H9 (cell line): ENCODE data around the gene NUP160. TPM values are rescaled to one million over a fixed set of nuclear protein-coding genes. Genes with fewer than 3 reads are reported as not detected.

Source experiments
- DNase-seq: peaks from one replicate; pipeline ENCODE4 v3.0.0-alpha.2; 2017
- H2AFZ ChIP-seq: one replicate; pipeline ENCODE4 v1.6.1; 2013; ENCODE audit warnings: mild to moderate bottlenecking, low read length, control low read depth, moderate library complexity
- H2AK5ac ChIP-seq: 2 replicates; pipeline ENCODE4 v1.6.1; 2013; ENCODE audit warnings: low read length, control low read depth, mixed read lengths; ENCODE audit not compliant: insufficient read length
- H2BK120ac ChIP-seq: one replicate; pipeline ENCODE4 v1.6.1; 2013; ENCODE audit warnings: low read depth, mild to moderate bottlenecking, low read length, control low read depth, inconsistent platforms; ENCODE audit not compliant: poor library complexity, severe bottlenecking
- H2BK12ac ChIP-seq: 2 replicates; pipeline ENCODE4 v1.6.1; 2013; ENCODE audit warnings: low read length, control low read depth, mixed read lengths, low read depth; ENCODE audit not compliant: insufficient read length
- H2BK15ac ChIP-seq: 2 replicates; pipeline ENCODE4 v1.6.1; 2013; ENCODE audit warnings: low read depth, low read length, control low read depth
- H2BK20ac ChIP-seq: one replicate; pipeline ENCODE4 v1.6.1; 2013; ENCODE audit warnings: low read depth, mild to moderate bottlenecking, low read length, control low read depth, inconsistent platforms; ENCODE audit not compliant: poor library complexity, severe bottlenecking
- H2BK5ac ChIP-seq: 2 replicates; pipeline ENCODE4 v1.6.1; 2013; ENCODE audit warnings: low read length, control low read depth, mixed read lengths; ENCODE audit not compliant: insufficient read length
- H3K14ac ChIP-seq: 2 replicates; pipeline ENCODE4 v1.6.1; 2013; ENCODE audit warnings: low read length, control low read depth; ENCODE audit not compliant: insufficient read depth
- H3K18ac ChIP-seq: 2 replicates; pipeline ENCODE4 v1.6.1; 2013; ENCODE audit warnings: low read depth, mild to moderate bottlenecking, mixed read lengths, low read length, control low read depth; ENCODE audit not compliant: insufficient read length
- H3K23ac ChIP-seq: 2 replicates; pipeline ENCODE4 v1.6.1; 2013; ENCODE audit warnings: low read length, control low read depth, mixed read lengths, low read depth; ENCODE audit not compliant: insufficient read length
- H3K23me2 ChIP-seq: 2 replicates; pipeline ENCODE4 v1.6.1; 2013; ENCODE audit warnings: low read depth, mild to moderate bottlenecking, mixed read lengths, low read length, control low read depth; ENCODE audit not compliant: insufficient read length, poor library complexity, severe bottlenecking
- H3K27ac ChIP-seq: 2 replicates; pipeline ENCODE4 v1.5.1; 2013; ENCODE audit warnings: low read length, control low read depth, mixed read lengths, low read depth; ENCODE audit not compliant: insufficient read length
- H3K27me3 ChIP-seq: 2 replicates; pipeline ENCODE4 v1.6.1; 2013; ENCODE audit warnings: low read length, control low read depth, inconsistent platforms; ENCODE audit not compliant: insufficient read depth
- H3K4ac ChIP-seq: 2 replicates; pipeline ENCODE4 v1.6.1; 2013; ENCODE audit warnings: low read depth, mild to moderate bottlenecking, control low read depth, inconsistent platforms, low read length, moderate library complexity
- H3K4me1 ChIP-seq: 2 replicates; pipeline ENCODE4 v1.6.1; 2013; ENCODE audit warnings: low read length, control low read depth, inconsistent platforms; ENCODE audit not compliant: insufficient read depth
- H3K4me2 ChIP-seq: 2 replicates; pipeline ENCODE4 v1.6.1; 2013; ENCODE audit warnings: low read length, control low read depth, mixed read lengths; ENCODE audit not compliant: insufficient read length, insufficient read depth
- H3K56ac ChIP-seq: 2 replicates; pipeline ENCODE4 v1.6.1; 2013; ENCODE audit warnings: low read depth, mild to moderate bottlenecking, mixed read lengths, low read length, control low read depth; ENCODE audit not compliant: insufficient read length
- H3K79me1 ChIP-seq: 2 replicates; pipeline ENCODE4 v1.6.1; 2013; ENCODE audit warnings: low read depth, mild to moderate bottlenecking, moderate library complexity, low read length, control low read depth, inconsistent platforms; ENCODE audit not compliant: insufficient read depth, poor library complexity, severe bottlenecking
- H3K79me2 ChIP-seq: 2 replicates; pipeline ENCODE4 v1.6.1; 2013; ENCODE audit warnings: low read length, control low read depth, inconsistent platforms; ENCODE audit not compliant: insufficient read depth
- H3K9ac ChIP-seq: 2 replicates; pipeline ENCODE4 v1.6.1; 2013; ENCODE audit warnings: low read length, control low read depth, mixed read lengths; ENCODE audit not compliant: insufficient read length; ENCODE audit errors: extremely low read depth
- H3K9me3 ChIP-seq: one replicate; pipeline ENCODE4 v1.6.1; 2013; ENCODE audit warnings: low read depth, low read length, inconsistent platforms; ENCODE audit not compliant: control insufficient read depth
- H3T11ph ChIP-seq: one replicate; pipeline ENCODE4 v1.6.1; 2013; ENCODE audit warnings: mild to moderate bottlenecking, low read length, control low read depth, inconsistent platforms
- H4K20me1 ChIP-seq: one replicate; pipeline ENCODE4 v1.6.1; 2013; ENCODE audit not compliant: control insufficient read depth, insufficient read length, insufficient read depth
- H4K5ac ChIP-seq: 2 replicates; pipeline ENCODE4 v1.6.1; 2013; ENCODE audit warnings: low read depth, mild to moderate bottlenecking, mixed read lengths, low read length, control low read depth; ENCODE audit not compliant: insufficient read length
- H4K8ac ChIP-seq: replicated peaks from 2 replicates; pipeline ENCODE4 v1.6.1; 2013; ENCODE audit warnings: low read length, control low read depth, mixed read lengths, low read depth; ENCODE audit not compliant: insufficient read length
- H4K91ac ChIP-seq: 2 replicates; pipeline ENCODE4 v1.6.1; 2013; ENCODE audit warnings: low read depth, mild to moderate bottlenecking, moderate library complexity, mixed read lengths, low read length, control low read depth; ENCODE audit not compliant: insufficient read length
- H3K27ac Mint-ChIP-seq, 3 experiments: 2 replicates in 2 of 3; 3 replicates in 1 of 3; pipeline ENCODE4 v1.8.0; 2020 to 2021; ENCODE audit warnings: mixed read lengths in 3 of 3, mild to moderate bottlenecking in 1 of 3, moderate library complexity in 1 of 3
- H3K27me3 Mint-ChIP-seq: 2 replicates; pipeline ENCODE4 v1.8.0; 2021; ENCODE audit warnings: low read depth, mild to moderate bottlenecking, moderate library complexity, mixed read lengths
- H3K36me3 Mint-ChIP-seq, 3 experiments: 2 replicates in 2 of 3; 3 replicates in 1 of 3; pipeline ENCODE4 v1.8.0; 2020 to 2021; ENCODE audit warnings: low read depth in 3 of 3, mixed read lengths in 3 of 3; ENCODE audit not compliant: insufficient read depth in 1 of 3
- H3K4me1 Mint-ChIP-seq, 2 experiments: 2 replicates each; pipeline ENCODE4 v1.8.0; 2020; ENCODE audit warnings: mixed read lengths in 2 of 2
- H3K4me3 Mint-ChIP-seq, 2 experiments: 2 replicates in 1 of 2; 3 replicates in 1 of 2; pipeline ENCODE4 v1.8.0; 2020 to 2021; ENCODE audit warnings: mild to moderate bottlenecking in 2 of 2, mixed read lengths in 2 of 2, moderate library complexity in 1 of 2
- H3K9me3 Mint-ChIP-seq, 2 experiments: 2 replicates in 1 of 2; 3 replicates in 1 of 2; pipeline ENCODE4 v1.8.0; 2020; ENCODE audit warnings: mild to moderate bottlenecking in 2 of 2, mixed read lengths in 2 of 2, moderate library complexity in 1 of 2
- WGBS: extraction: QIAGEN DNeasy Blood & Tissue Kit; methylation state at CpG from one replicate; pipeline ENCODE4 v1.1.7; 2013; ENCODE audit warnings: missing lambda C conversion rate, low lambda C conversion rate, mixed read lengths; ENCODE audit not compliant: insufficient read length; ENCODE audit errors: extremely low coverage; 5-methylcytosine and 5-hydroxymethylcytosine counted together
- total RNA-seq: library from RNA; stranded (reverse); gene quantifications from 2 replicates; pipeline ENCODE4 v1.2.1, GENCODE V29; 2021
- TF ChIP-seq, protein P1 (sequence below): fragments of 200-600 bp; sonication (generic); conservative IDR thresholded peaks from 3 replicates; pipeline ENCODE4 v1.8.0; 2021; ENCODE audit warnings: antibody characterized with exemption, mild to moderate bottlenecking

The NUP160 gene
- total RNA-seq, 1 experiment from 2014 or later, result 86.1 TPM

DNA sequence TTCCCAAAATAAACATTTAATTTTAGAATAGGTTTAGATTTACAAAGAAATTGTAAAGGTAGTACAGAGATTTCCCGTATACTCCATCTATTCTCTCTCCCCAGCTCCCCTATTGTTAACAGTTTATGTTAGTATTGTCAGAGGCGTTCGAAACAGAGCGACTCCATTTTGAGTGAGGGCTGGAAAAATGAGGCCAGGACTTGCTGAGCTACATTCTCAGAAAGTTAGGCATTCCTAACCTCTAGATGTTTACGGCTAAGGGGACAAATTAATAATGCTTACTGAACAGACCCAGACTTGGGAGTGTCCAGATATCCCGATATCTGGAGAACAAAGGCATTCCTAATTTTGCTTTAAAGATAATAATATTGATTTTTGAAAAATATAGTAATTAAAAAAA, 12.4 kb upstream of the NUP160 start:
- Mint-ChIP-seq H3K27ac (no peak overlapping the region), H3K27me3 (no peaks in the 10 kb centered on the region), H3K9me3 (no peaks in the 10 kb centered on the region), H3K36me3 (no peaks in the 10 kb centered on the region), H3K4me1 (no peaks in the 10 kb centered on the region), H3K4me3 (no peak overlapping the region)
- no peak overlapping the region for H3K27ac ChIP-seq
- no peak overlapping the region for H3K9ac ChIP-seq
- H3K18ac ChIP-seq, result no peak overlapping the region
- H3K27me3 ChIP-seq, result no peaks in the 10 kb centered on the region
- WGBS, result no CpG with 5 or more reads among the region's 6 CpGs
- H2BK5ac ChIP-seq, result no peak overlapping the region
- no peaks in the 10 kb centered on the region for H3K23me2 ChIP-seq
- no peak overlapping the region for H2BK12ac ChIP-seq
- H3T11ph ChIP-seq, result no peak overlapping the region
- no peaks in the 10 kb centered on the region for H3K9me3 ChIP-seq
- DNase-seq, result no peak
- H4K91ac ChIP-seq, result no peak overlapping the region
- no peaks in the 10 kb centered on the region for H3K79me2 ChIP-seq
- no peaks in the 10 kb centered on the region for H3K4me1 ChIP-seq
- TF ChIP-seq, protein P1, sequence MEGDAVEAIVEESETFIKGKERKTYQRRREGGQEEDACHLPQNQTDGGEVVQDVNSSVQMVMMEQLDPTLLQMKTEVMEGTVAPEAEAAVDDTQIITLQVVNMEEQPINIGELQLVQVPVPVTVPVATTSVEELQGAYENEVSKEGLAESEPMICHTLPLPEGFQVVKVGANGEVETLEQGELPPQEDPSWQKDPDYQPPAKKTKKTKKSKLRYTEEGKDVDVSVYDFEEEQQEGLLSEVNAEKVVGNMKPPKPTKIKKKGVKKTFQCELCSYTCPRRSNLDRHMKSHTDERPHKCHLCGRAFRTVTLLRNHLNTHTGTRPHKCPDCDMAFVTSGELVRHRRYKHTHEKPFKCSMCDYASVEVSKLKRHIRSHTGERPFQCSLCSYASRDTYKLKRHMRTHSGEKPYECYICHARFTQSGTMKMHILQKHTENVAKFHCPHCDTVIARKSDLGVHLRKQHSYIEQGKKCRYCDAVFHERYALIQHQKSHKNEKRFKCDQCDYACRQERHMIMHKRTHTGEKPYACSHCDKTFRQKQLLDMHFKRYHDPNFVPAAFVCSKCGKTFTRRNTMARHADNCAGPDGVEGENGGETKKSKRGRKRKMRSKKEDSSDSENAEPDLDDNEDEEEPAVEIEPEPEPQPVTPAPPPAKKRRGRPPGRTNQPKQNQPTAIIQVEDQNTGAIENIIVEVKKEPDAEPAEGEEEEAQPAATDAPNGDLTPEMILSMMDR, result no peak
- H2AK5ac ChIP-seq, result no peak overlapping the region
- no peak overlapping the region for H2AFZ ChIP-seq
- no peak overlapping the region for H3K4ac ChIP-seq
- no peak overlapping the region for H2BK120ac ChIP-seq
- no peak overlapping the region for H3K4me2 ChIP-seq
- H3K23ac ChIP-seq, result no peak overlapping the region
- H3K79me1 ChIP-seq, result no peaks in the 10 kb centered on the region
- no peak overlapping the region for H4K8ac ChIP-seq
- H2BK20ac ChIP-seq, result no peak overlapping the region
- H3K56ac ChIP-seq, result no peak overlapping the region
- H3K14ac ChIP-seq, result no peak overlapping the region
- H4K20me1 ChIP-seq, result no peaks in the 10 kb centered on the region
- H2BK15ac ChIP-seq, result no peak overlapping the region
- no peak overlapping the region for H4K5ac ChIP-seq
